Spleen (tissue), 7 donors: ENCODE data around the gene HS3ST1.

Experiments
- POLR2A ChIP-seq, 3 donors: fragments of 450-650 bp; IDR thresholded peaks; one replicate each; pipeline ENCODE4 v1.5.1; 2017; ENCODE audit warnings: antibody characterized with exemption in 3 of 3, mild to moderate bottlenecking in 1 of 3
- POLR2AphosphoS5 ChIP-seq, 3 donors: sonication (generic); formaldehyde crosslinking; IDR thresholded peaks; one replicate each; pipeline ENCODE4 v1.5.1; 2017; ENCODE audit warnings: antibody characterized with exemption in 3 of 3
- TF ChIP-seq, protein P1 (sequence below), 11 experiments: fragments of 200-600 bp in 7 of 11; fragments of 450-650 bp in 4 of 11; sonication (generic) in 4 of 11; IDR thresholded peaks in 8 of 11; conservative IDR thresholded peaks in 3 of 11; 1 replicate in 7 of 11; 2 replicates in 4 of 11; pipeline versions ENCODE4 v1.4.0 to v1.8.0; 2016 to 2021; ENCODE audit warnings: antibody characterized with exemption in 11 of 11, inconsistent platforms in 4 of 11, mild to moderate bottlenecking in 1 of 11
- donor health status: DM: no; HTN: no; CAD: no; lungs with moderate emphysema.
- donor health status: DM: no; HTN: no; CAD: no.
- donor health status: DM: no; HTN: no; CAD: no.

GRCh38 chr4:11416767-11417113, 12.0 kb downstream of the HS3ST1 start:
- TF ChIP-seq POLR2AphosphoS5 (IDR thresholded peaks at IDR 0.05) = no peak
- no peak for TF ChIP-seq POLR2A (IDR thresholded peaks at IDR 0.05)
- TF ChIP-seq, protein P1, sequence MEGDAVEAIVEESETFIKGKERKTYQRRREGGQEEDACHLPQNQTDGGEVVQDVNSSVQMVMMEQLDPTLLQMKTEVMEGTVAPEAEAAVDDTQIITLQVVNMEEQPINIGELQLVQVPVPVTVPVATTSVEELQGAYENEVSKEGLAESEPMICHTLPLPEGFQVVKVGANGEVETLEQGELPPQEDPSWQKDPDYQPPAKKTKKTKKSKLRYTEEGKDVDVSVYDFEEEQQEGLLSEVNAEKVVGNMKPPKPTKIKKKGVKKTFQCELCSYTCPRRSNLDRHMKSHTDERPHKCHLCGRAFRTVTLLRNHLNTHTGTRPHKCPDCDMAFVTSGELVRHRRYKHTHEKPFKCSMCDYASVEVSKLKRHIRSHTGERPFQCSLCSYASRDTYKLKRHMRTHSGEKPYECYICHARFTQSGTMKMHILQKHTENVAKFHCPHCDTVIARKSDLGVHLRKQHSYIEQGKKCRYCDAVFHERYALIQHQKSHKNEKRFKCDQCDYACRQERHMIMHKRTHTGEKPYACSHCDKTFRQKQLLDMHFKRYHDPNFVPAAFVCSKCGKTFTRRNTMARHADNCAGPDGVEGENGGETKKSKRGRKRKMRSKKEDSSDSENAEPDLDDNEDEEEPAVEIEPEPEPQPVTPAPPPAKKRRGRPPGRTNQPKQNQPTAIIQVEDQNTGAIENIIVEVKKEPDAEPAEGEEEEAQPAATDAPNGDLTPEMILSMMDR (IDR thresholded peaks at IDR 0.05 in 8 of 11, conservative IDR thresholded peaks at IDR 0.05 in 3 of 11) = no peak
